GM21526 (cell line): ENCODE data around the gene OR5B17.
"Not testable (repeated sequence)": the region's sequence is repeated elsewhere in the genome, so short reads cannot be mapped to it uniquely, and the experiment has no call there.

Experiments used
- ATAC-seq: cut with Tn5 transposase; IDR thresholded peaks from one replicate; pipeline ENCODE4 v1.9.1; 2021; ENCODE audit warnings: moderate library complexity; ENCODE audit not compliant: unreplicated experiment, low FRiP score

The OR5B17 gene

GRCh38 chr11:58358969-58359368, at the start of gene OR5B17:
Gene OR5B17, minus strand, starts transcription at chr11:58359069. Its CDS starts 0 bp downstream, at chr11:58359069.
- no peak for ATAC-seq

DNA sequence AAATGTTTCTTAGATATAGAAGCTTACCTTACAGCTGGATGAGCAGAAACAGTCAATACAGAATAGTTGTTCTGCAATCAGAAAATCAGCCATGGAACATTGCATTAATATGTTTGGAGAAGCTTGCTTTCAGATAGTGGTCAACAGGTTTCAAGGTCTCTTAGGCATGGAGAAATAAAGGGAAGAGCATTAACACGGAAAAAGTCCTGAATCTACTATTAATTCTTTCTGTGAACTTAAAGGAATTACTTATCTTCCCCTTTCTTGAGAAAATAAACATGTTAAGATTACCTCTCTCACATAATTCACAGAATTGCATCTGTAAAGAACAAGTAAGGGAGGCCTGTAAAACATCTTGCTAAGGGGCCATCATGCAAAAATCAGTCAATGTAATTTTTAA, 47.9 kb upstream of the OR5B17 start, which contains the start of gene OR5B3:
TSS of gene OR5B3 (minus strand) at position 101 of the 400 bp plus-strand sequence. CDS start 3,465 bp downstream, outside the sequence.
- ATAC-seq = no peak

DNA sequence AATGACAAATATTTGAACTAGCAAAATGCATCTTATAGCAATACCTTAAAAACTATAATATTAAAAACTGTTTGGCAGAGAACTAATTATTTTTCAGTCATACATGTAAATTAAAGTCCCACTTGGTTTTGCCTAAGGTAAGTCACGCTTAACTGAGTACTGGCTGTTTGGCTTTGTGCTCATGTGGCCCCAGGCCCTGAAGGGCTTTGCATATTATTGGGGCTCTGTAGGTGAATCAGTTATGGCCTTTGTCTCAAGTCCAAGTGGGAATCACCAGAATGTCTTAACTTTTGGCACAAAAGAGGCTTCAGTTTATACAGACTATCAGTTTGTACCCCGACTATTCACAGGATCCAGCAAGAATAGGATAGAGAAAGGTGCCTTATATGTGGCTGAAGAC, 40.8 kb upstream of the OR5B17 start:
- ATAC-seq = not testable (repeated sequence)

DNA sequence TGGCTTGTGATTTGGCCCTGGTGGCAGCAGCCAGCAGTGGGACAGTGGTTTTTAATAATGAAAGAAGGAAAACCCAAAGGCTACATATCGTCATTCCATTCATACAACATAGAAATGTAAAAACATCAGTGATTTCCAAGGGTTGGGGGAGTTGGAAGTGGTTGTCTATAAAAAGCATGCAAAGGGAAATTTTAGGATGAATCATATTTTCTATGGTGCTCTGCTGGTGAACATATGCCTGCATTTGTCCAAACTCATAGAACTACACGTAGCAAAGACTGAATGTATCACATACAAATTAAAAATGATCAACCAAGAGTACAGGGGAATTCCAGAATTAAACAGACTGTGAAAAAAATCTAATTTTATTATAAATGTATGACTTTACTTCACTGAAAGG, 36.7 kb upstream of the OR5B17 start:
- no peak for ATAC-seq

DNA sequence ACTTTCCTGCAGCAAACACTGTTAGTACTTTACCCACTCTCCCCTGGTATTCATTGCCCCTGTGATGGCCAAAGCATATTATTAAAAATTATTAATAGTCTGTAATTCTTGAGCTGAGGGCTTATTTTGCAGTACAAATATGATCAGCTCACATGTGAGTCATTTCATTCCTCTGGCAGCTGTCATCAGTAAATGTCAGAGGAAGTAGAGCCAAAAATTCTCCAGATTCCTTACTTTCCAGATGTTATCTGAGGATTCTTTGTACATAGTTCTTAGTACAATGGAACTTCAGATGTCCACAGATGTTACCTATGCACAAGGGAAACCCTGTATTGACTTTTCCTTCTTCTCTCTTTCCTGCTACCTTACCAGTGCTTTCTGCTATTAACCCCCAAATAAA, 35.3 kb upstream of the OR5B17 start:
- no peak for ATAC-seq

DNA sequence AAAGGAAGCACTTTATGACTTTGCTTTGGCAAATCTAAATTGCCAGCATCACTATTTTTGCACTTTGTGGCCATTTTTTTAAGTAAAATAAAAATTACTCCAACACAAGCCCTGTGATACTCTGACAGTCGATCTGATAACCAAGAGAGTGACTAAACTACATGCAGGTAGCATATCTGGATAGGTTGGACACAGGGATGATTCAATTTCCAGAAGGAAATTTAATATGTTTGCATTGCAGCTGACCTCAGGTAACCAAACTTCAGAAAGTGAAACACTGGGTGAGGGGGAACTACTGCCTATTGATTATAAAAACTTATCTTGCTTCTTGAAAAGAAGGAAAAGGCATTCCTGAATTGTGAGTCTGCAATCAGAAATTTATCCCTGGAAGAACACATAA, 33.9 kb upstream of the OR5B17 start:
- ATAC-seq = no peak

GRCh38 chr11:58391879-58392278, 33.0 kb upstream of the OR5B17 start:
- ATAC-seq = no peak

DNA sequence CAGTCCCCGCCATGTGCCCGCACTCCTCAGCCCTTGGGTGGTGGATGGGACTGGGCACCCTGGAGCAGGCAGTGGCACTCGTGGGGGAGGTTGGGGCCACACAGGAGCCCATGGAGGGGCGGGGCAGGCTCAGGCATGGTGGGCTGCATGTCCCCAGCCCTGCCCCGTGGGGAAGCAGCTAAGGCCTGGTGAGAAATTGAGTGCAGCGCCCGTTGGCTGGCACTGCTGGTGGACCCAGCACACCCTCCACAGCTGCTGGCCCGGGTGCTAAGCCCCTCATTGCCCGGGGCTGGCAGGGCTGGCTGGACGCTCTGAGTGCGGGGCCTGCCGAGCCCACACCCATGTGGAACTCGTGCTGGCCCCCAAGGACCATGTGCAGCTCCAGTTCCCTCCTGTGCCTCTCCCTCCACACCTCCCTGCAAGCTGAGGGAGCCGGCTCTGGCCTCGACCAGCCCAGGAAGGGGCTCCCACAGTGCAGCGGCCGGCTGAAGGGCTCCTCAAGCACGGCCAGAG, 31.7 kb upstream of the OR5B17 start:
- ATAC-seq = no peak

DNA sequence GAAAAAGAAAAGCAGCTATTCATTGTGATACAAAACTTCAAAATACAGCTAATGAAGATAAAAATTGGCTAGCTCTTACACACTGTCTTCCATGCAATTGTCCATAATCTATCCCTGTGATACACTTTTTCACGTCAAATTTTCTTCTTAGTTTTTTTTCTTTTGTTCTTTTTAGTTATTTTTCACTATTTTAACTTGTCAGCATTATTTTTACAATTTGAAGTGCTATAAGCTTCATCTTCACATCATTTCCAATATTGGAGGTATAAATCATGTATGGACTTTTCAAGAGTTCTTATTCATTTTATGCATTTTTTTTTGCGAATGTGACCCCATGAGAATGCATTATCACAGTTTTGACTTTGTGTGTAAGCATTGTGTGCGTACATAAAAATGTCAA, 4.1 kb downstream of the OR5B17 start:
- no peak for ATAC-seq

DNA sequence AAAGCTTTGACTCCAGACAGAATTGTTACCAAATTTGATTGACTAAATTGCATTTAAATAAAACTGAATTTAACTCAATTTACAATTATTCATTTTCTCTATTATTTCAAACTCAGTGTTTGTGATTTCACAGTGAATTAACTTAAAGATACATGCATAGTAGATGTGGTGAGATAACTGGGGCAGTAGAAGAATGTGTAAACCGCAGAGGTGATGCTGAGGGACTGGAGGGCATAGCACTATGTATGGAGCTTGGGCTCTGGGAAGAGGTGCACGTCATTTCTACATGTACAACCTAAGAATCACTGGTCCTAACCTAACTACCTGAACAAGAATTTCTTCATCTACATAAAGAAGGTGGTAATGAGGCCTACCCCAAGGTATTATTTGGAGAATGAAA, 13.7 kb downstream of the OR5B17 start:
- no peak for ATAC-seq

GRCh38 chr11:58334708-58335107, 24.2 kb downstream of the OR5B17 start:
- ATAC-seq = no peak

- no peak for ATAC-seq
Measured at GRCh38 chr11:58330861-58331260, 28.0 kb downstream of the OR5B17 start.

- no peak for ATAC-seq
Measured at GRCh38 chr11:58318532-58318931, 40.3 kb downstream of the OR5B17 start.

GRCh38 chr11:58316142-58316541, 42.7 kb downstream of the OR5B17 start:
- no peak for ATAC-seq
